T-helper 1 cell treated with Interleukin-12 subunit alpha and Interleukin-12 subunit beta and Interleukin-4 antibody, amounts not matched to agents 30 μg/mL and 1 μg/mL, for 36 hours (primary cell): ENCODE results near the gene RAD51.

Source experiments
- H3K27ac Mint-ChIP-seq: one replicate; pipeline ENCODE4 v1.8.0; 2021; ENCODE audit warnings: mild to moderate bottlenecking, mixed read lengths
- H3K27me3 Mint-ChIP-seq: one replicate; pipeline ENCODE4 v1.8.0; 2021; ENCODE audit warnings: low read depth, mixed read lengths
- H3K36me3 Mint-ChIP-seq: one replicate; pipeline ENCODE4 v1.8.0; 2021; ENCODE audit warnings: low read depth, mixed read lengths
- H3K4me1 Mint-ChIP-seq: one replicate; pipeline ENCODE4 v1.8.0; 2021; ENCODE audit warnings: low read depth, mixed read lengths
- H3K4me3 Mint-ChIP-seq: one replicate; pipeline ENCODE4 v1.8.0; 2021; ENCODE audit warnings: mild to moderate bottlenecking, moderate library complexity, mixed read lengths
- H3K9me3 Mint-ChIP-seq: one replicate; pipeline ENCODE4 v1.8.0; 2021; ENCODE audit warnings: mixed read lengths

Gene RAD51

GRCh38 chr15:40762919-40763800 is 68.2 kb downstream of the RAD51 start:
- Mint-ChIP-seq H3K4me3 (peak overlapping the region; percentile 81), H3K4me1 (peaks cover 19% of the 10 kb centered on the region), H3K27ac (peak overlapping the region; percentile 82), H3K36me3 (no peaks in the 10 kb centered on the region), H3K9me3 (no peaks in the 10 kb centered on the region), H3K27me3 (no peaks in the 10 kb centered on the region)

DNA sequence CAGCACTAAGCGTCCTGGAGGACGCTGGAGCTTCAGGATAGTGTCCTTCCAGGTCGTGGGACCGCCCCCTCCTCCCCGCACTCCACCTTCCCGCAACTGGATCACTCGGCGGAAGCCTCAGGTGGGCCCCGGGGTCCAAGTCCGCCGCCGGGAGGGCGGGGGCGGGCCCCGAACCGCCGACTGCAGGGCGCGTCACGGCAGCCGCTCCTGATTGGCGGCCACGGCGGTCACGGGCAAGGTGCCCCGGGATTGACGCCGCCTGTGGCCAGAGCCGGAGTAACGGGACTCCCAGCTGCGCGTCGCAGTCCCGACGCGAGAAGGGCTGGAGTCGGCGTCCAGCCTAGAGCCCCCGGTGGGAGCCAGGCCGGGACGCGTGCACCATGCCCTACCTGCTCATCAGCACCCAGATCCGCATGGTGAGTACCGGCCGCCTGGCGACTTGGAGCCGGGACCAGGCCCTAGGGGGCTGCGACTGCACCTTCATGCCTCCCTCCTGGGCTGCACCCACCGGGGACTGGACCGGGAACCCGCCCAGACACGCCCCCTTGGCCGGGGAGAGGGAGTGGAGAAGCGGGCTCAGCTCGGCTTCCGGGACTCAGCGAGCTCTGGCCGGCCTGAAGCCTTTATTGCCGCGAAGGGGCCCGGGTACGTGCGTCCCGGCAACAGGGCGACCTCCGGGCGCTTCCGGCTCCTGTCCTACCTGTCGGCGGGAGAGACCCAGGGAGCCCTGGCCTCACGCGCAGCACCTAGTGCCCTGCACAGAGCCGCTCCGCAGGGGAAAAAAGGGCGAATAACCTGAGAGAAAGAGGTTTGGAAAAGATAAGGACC is 69.0 kb downstream of the RAD51 start, which contains the start of gene GCHFR:
Gene GCHFR (plus strand): TSS at position 268 of the 828 bp plus-strand sequence. CDS start 113 bp downstream, at position 381.
- H3K4me1 Mint-ChIP-seq: peaks cover 25% of the 10 kb centered on the region
- peaks cover 3% of the 10 kb centered on the region for H3K36me3 Mint-ChIP-seq
- peak within 1 kb of the TSS; percentile 81 for H3K4me3 Mint-ChIP-seq
- H3K27me3 Mint-ChIP-seq: no peaks in the 10 kb centered on the region
- H3K27ac Mint-ChIP-seq: peak within 1 kb of the TSS; percentile 90
- H3K9me3 Mint-ChIP-seq: no peaks in the 10 kb centered on the region

- Mint-ChIP-seq H3K36me3 (peaks cover 5% of the 10 kb centered on the region), H3K9me3 (no peaks in the 10 kb centered on the region), H3K27ac (peak overlapping the region; percentile 90), H3K4me1 (peaks cover 30% of the 10 kb centered on the region), H3K27me3 (no peaks in the 10 kb centered on the region), H3K4me3 (peak overlapping the region; percentile 81)
Measured at GRCh38 chr15:40764629-40765103, 69.7 kb downstream of the RAD51 start.

GRCh38 chr15:40766194-40766815 is 71.3 kb downstream of the RAD51 start:
- H3K4me3 Mint-ChIP-seq: no peak overlapping the region
- H3K4me1 Mint-ChIP-seq: peaks cover 32% of the 10 kb centered on the region
- no peaks in the 10 kb centered on the region for H3K9me3 Mint-ChIP-seq
- H3K27me3 Mint-ChIP-seq: no peaks in the 10 kb centered on the region
- H3K27ac Mint-ChIP-seq: peak overlapping the region; percentile 15
- H3K36me3 Mint-ChIP-seq: peaks cover 7% of the 10 kb centered on the region

- no peaks in the 10 kb centered on the region for H3K27me3 Mint-ChIP-seq
- no peak overlapping the region for H3K27ac Mint-ChIP-seq
- no peaks in the 10 kb centered on the region for H3K9me3 Mint-ChIP-seq
- no peak overlapping the region for H3K4me3 Mint-ChIP-seq
- H3K4me1 Mint-ChIP-seq: peaks cover 32% of the 10 kb centered on the region
- peaks cover 7% of the 10 kb centered on the region for H3K36me3 Mint-ChIP-seq
Measured at GRCh38 chr15:40766906-40767837, 72.2 kb downstream of the RAD51 start.

- Mint-ChIP-seq H3K36me3 (peaks cover 8% of the 10 kb centered on the region), H3K4me1 (peaks cover 29% of the 10 kb centered on the region), H3K9me3 (no peaks in the 10 kb centered on the region), H3K27ac (no peak overlapping the region), H3K4me3 (no peak overlapping the region), H3K27me3 (no peaks in the 10 kb centered on the region)
Measured at GRCh38 chr15:40767838-40768500, 73.0 kb downstream of the RAD51 start.

DNA sequence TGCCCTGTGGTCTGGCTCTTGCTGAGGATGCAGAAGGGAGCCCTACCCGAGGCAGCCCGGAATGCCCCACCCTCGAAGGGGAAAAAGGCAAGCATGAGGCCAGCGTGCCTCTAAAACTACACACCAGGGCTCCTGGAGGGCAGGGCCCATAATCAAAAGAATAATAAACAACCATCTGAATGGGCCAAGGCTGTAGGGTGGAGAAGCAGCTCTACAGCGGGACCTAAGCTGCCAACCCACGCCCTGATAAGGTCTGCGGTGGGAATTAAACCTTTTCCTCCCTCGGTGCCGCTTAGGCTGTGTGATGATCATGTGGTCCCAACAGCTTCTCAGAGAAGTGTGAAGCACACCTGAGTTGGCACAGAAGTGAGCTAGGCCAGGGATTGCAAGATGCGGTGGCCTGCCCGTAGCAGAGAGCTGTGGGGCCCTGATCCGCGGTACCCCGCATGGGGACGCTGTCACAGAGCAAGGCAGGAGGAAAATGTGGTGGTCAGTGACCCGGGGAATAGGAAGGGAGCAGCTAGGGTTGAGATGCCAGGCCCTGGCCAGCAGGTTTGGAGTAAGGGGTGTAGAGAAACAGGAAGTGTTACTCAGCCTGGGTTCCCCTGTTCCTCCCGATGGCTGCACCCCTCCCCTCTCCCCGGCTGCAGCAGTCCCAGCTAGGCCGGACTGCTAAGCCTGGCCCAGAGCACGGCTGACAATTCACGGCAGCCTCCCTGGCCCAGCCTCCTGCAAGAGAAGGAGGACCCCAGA is 73.7 kb downstream of the RAD51 start:
- Mint-ChIP-seq H3K4me3 (peak overlapping the region; percentile 33), H3K4me1 (peaks cover 27% of the 10 kb centered on the region), H3K9me3 (no peaks in the 10 kb centered on the region), H3K27ac (peak overlapping the region; percentile 76), H3K36me3 (peaks cover 11% of the 10 kb centered on the region), H3K27me3 (no peaks in the 10 kb centered on the region)

DNA sequence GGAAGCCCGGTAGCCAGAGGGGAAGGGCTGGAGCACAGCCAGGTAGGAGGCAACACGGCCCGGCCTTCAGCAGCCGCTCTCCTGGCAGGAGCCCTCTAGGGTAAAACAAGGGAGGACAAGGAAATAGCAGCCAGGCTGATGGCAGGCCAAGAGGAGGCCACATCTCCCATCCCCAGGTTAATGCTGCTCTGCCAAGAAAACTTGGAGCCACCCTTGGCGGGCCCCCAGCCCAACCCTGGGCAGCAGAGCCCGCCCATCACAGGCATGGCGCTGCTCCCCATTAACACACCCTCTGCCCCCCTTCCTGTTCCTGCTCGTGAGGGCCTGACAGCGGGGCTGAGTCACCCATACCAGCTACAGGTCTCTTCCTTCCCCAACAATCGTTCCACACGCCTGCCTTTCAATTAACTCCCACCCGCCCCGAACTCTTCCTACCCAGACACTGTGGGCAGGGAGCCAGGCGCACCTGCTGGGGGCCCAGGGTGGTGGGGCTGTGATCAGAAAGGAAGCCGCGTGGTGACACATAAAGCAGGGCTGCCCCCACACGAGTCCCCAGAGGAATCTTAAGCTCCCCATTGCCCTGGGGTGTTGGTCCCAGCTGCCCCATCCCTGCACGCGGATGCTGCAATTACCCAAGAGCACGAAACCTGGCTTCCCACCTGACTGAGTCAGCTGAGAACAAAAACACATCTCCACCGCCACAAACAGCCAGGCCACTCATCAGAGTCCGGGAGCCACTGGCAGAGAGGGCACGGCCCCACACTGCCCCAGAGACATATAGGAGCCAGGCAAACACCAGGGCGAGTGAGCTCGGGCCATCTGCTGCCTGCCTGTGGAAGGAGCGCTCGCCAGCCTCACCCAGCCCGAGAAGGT is 74.5 kb downstream of the RAD51 start, which contains the start of gene C15orf62:
Gene C15orf62 (plus strand): TSS at position 707 of the 873 bp plus-strand sequence. CDS start 516 bp downstream, outside the sequence.
- Mint-ChIP-seq H3K27ac (peak within 1 kb of the TSS; percentile 76), H3K4me3 (peak within 1 kb of the TSS; percentile 41)

GRCh38 chr15:40770147-40770721 is 75.3 kb downstream of the RAD51 start:
- H3K9me3 Mint-ChIP-seq: no peaks in the 10 kb centered on the region
- peaks cover 14% of the 10 kb centered on the region for H3K36me3 Mint-ChIP-seq
- peaks cover 20% of the 10 kb centered on the region for H3K4me1 Mint-ChIP-seq
- H3K27ac Mint-ChIP-seq: peak overlapping the region; percentile 76
- no peaks in the 10 kb centered on the region for H3K27me3 Mint-ChIP-seq
- H3K4me3 Mint-ChIP-seq: no peak overlapping the region

More for the DNA sequence above, 74.5 kb downstream of the RAD51 start, which contains the start of gene C15orf62:
- no peaks in the 10 kb centered on the region for H3K9me3 Mint-ChIP-seq
- H3K4me1 Mint-ChIP-seq: peaks cover 24% of the 10 kb centered on the region
- H3K36me3 Mint-ChIP-seq: peaks cover 11% of the 10 kb centered on the region
- no peaks in the 10 kb centered on the region for H3K27me3 Mint-ChIP-seq

DNA sequence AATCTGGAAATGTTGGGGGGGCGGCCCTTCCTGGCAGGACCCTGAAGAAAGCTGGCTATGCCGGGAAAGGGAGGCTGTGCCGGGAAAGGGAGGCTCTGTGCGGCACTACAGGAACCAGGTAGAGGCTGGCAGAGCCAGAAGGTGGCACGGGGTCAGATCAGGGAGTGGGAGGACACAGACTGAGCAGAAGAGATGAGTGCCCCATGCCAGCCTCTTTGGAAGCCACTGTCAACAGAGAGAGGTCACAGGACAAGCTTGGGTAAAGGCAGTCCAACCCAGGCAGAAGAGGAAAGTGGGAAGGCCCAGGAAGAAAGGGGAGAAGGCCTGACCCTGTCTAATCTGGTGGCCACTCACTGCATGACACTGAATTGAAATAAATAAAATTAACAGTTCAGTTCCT is 76.3 kb downstream of the RAD51 start:
- Mint-ChIP-seq H3K4me3 (no peak overlapping the region), H3K36me3 (peaks cover 14% of the 10 kb centered on the region), H3K9me3 (no peaks in the 10 kb centered on the region), H3K27ac (no peak overlapping the region), H3K27me3 (no peaks in the 10 kb centered on the region), H3K4me1 (peaks cover 13% of the 10 kb centered on the region)

DNA sequence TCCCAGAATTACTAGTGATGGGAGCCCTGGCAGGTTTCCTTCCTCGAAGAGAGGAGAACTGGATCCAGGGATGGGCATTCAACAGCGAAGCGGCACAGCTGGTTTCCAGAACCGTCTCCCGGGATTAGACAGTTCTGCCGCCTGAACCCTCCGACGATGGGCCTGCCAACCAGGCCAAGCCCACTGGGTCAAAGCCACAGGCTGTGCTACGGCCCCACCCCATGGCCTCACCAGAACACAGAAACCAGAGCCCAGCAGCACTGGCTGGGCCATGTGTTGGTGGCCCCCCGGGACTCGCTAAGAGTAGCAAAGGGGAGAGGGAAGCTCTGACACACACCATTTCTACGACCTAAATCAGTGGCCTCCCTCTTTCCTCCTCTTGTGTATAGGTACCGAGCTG is 77.0 kb downstream of the RAD51 start:
- Mint-ChIP-seq H3K27me3 (no peaks in the 10 kb centered on the region), H3K27ac (no peak overlapping the region), H3K4me1 (peaks cover 17% of the 10 kb centered on the region), H3K4me3 (no peak overlapping the region), H3K36me3 (peaks cover 17% of the 10 kb centered on the region), H3K9me3 (no peaks in the 10 kb centered on the region)
